IMR-90 (cell line): ENCODE data around the gene IL12A. TPM values are rescaled to one million over a fixed set of nuclear protein-coding genes. Genes with fewer than 3 reads are reported as not detected.

ENCODE experiments used
- ATAC-seq: fragments of 200-7000 bp; cut with Tn5 transposase; 2 replicates; pipeline ENCODE4 v1.9.1; 2020; ENCODE audit warnings: low read depth, mild to moderate bottlenecking, moderate library complexity
- BruUV-seq: library from RNA; stranded (reverse); fragments of 400-500 nt; replicated peaks from 2 replicates; lab custom pipeline; 2021; lab: Mats Ljungman, UMichigan
- CTCF ChIA-PET: fragments of 300-600 bp; formaldehyde crosslinking; extraction: SDS; loops from one replicate; lab custom pipeline; 2021; ENCODE audit warnings: antibody characterized with exemption; lab: Yijun Ruan, JAX
- POLR2A ChIA-PET: fragments of 300-600 bp; sonication (Branson Sonifier 250); formaldehyde crosslinking; loops from one replicate; lab custom pipeline; 2022; ENCODE audit warnings: antibody characterized with exemption; ENCODE audit not compliant: unreplicated experiment; lab: Charles Lee
- DNase-seq: peaks from one replicate; pipeline ENCODE4 v3.0.0; 2013
- H2AFZ ChIP-seq: replicated peaks from 2 replicates; pipeline ENCODE3; 2013; ENCODE audit warnings: low read length, mild to moderate bottlenecking; ENCODE audit not compliant: poor library complexity
- H2AK5ac ChIP-seq: 2 replicates; pipeline ENCODE4 v1.6.1; 2013; ENCODE audit warnings: low read depth, low read length, inconsistent platforms
- H2AK9ac ChIP-seq: replicated peaks from 2 replicates; pipeline ENCODE3; 2013; ENCODE audit warnings: mild to moderate bottlenecking, low read depth, low read length, moderate library complexity; ENCODE audit not compliant: poor library complexity
- H2BK120ac ChIP-seq: 2 replicates; pipeline ENCODE4 v1.6.1; 2013; ENCODE audit warnings: low read depth, low read length, inconsistent platforms
- H2BK15ac ChIP-seq: 3 replicates; pipeline ENCODE4 v1.6.1; 2013; ENCODE audit warnings: low read depth, low read length, inconsistent platforms
- H2BK20ac ChIP-seq: 2 replicates; pipeline ENCODE4 v1.6.1; 2013; ENCODE audit warnings: low read depth, mild to moderate bottlenecking, inconsistent platforms, low read length, moderate library complexity
- H2BK5ac ChIP-seq: 2 replicates; pipeline ENCODE4 v1.6.1; 2013; ENCODE audit warnings: mild to moderate bottlenecking, low read depth, low read length, inconsistent platforms; ENCODE audit not compliant: poor library complexity, severe bottlenecking
- H3K14ac ChIP-seq: replicated peaks from 2 replicates; pipeline ENCODE4 v1.6.1; 2013; ENCODE audit warnings: low read depth, low read length, inconsistent platforms
- H3K18ac ChIP-seq: 2 replicates; pipeline ENCODE4 v1.6.1; 2013; ENCODE audit warnings: low read depth, low read length, control low read depth
- H3K23ac ChIP-seq: 2 replicates; pipeline ENCODE4 v1.6.1; 2013; ENCODE audit warnings: low read depth, low read length, inconsistent platforms
- H3K27ac ChIP-seq: 2 replicates; pipeline ENCODE4 v1.5.1; 2013; ENCODE audit warnings: mild to moderate bottlenecking, control low read depth, low read length; ENCODE audit not compliant: insufficient read depth
- H3K27me3 ChIP-seq: 2 replicates; pipeline ENCODE4 v1.6.1; 2013; ENCODE audit warnings: low read length; ENCODE audit not compliant: control insufficient read depth, insufficient read depth
- H3K36me3 ChIP-seq: 2 replicates; pipeline ENCODE4 v1.6.1; 2013; ENCODE audit warnings: low read length, mixed read lengths; ENCODE audit not compliant: control insufficient read depth, insufficient read depth
- H3K4ac ChIP-seq: 2 replicates; pipeline ENCODE4 v1.6.1; 2013; ENCODE audit warnings: low read depth, low read length, inconsistent platforms
- H3K4me1 ChIP-seq: 2 replicates; pipeline ENCODE4 v1.6.1; 2013; ENCODE audit warnings: low read length, mixed read lengths; ENCODE audit not compliant: control insufficient read depth, insufficient read depth
- H3K4me2 ChIP-seq: 2 replicates; pipeline ENCODE4 v1.6.1; 2013; ENCODE audit warnings: low read depth, mild to moderate bottlenecking, control low read depth, low read length, moderate library complexity
- H3K4me3 ChIP-seq: 2 replicates; pipeline ENCODE4 v1.5.1; 2013; ENCODE audit warnings: low read depth, mild to moderate bottlenecking, control low read depth, low read length, moderate library complexity; ENCODE audit not compliant: insufficient read depth
- H3K56ac ChIP-seq: 2 replicates; pipeline ENCODE4 v1.6.1; 2013; ENCODE audit warnings: low read length, inconsistent platforms; ENCODE audit not compliant: insufficient read depth; ENCODE audit errors: extremely low read depth
- H3K79me1 ChIP-seq, 2 experiments: 2 replicates each; pipeline ENCODE4 v1.6.1; 2013; ENCODE audit warnings: low read length in 2 of 2, inconsistent platforms in 1 of 2, low read depth in 1 of 2
- H3K9ac ChIP-seq: 2 replicates; pipeline ENCODE4 v1.6.1; 2013; ENCODE audit warnings: low read depth, low read length, control low read depth
- H3K9me1 ChIP-seq: 2 replicates; pipeline ENCODE4 v1.6.1; 2013; ENCODE audit warnings: low read length, inconsistent platforms; ENCODE audit not compliant: insufficient read depth
- H3K9me3 ChIP-seq: 2 replicates; pipeline ENCODE4 v1.6.1; 2013; ENCODE audit warnings: low read length; ENCODE audit not compliant: control insufficient read depth, insufficient read depth
- H4K20me1 ChIP-seq: 2 replicates; pipeline ENCODE4 v1.6.1; 2013; ENCODE audit warnings: low read length, inconsistent platforms; ENCODE audit not compliant: insufficient read depth
- H4K5ac ChIP-seq: 2 replicates; pipeline ENCODE4 v1.6.1; 2013; ENCODE audit warnings: mild to moderate bottlenecking, low read depth, low read length, control low read depth
- H4K8ac ChIP-seq, 2 experiments: 2 replicates each; pipeline ENCODE4 v1.6.1; 2013; ENCODE audit warnings: low read depth in 2 of 2, low read length in 2 of 2, control low read depth in 1 of 2, inconsistent platforms in 1 of 2
- H4K91ac ChIP-seq: 2 replicates; pipeline ENCODE4 v1.6.1; 2013; ENCODE audit warnings: low read depth, low read length, inconsistent platforms; ENCODE audit not compliant: insufficient read depth
- CEBPB ChIP-seq: IDR thresholded peaks from 2 replicates; pipeline ENCODE4 v1.6.1; 2012; ENCODE audit warnings: low read depth, low read length, improper control_type of control experiment
- MAFK ChIP-seq: IDR thresholded peaks from 2 replicates; pipeline ENCODE4 v1.6.1; 2012; ENCODE audit warnings: low read depth, low read length, improper control_type of control experiment
- MAZ ChIP-seq: IDR thresholded peaks from 2 replicates; pipeline ENCODE4 v1.6.1; 2012; ENCODE audit warnings: low read depth, mild to moderate bottlenecking, low read length, improper control_type of control experiment, moderate library complexity, borderline replicate concordance
- MXI1 ChIP-seq: IDR thresholded peaks from 2 replicates; pipeline ENCODE4 v1.6.1; 2012; ENCODE audit warnings: low read depth, mild to moderate bottlenecking, low read length, moderate library complexity, borderline replicate concordance
- NFE2L2 ChIP-seq: fragments of 150-350 bp; IDR thresholded peaks from 2 replicates; pipeline ENCODE4 v1.6.1; 2016; ENCODE audit warnings: low read depth, mild to moderate bottlenecking, low read length
- RAD21 ChIP-seq: IDR thresholded peaks from 2 replicates; pipeline ENCODE4 v1.6.1; 2012; ENCODE audit warnings: low read length, improper control_type of control experiment
- RCOR1 ChIP-seq: IDR thresholded peaks from 2 replicates; pipeline ENCODE4 v1.6.1; 2012; ENCODE audit warnings: mild to moderate bottlenecking, low read length, improper control_type of control experiment; ENCODE audit not compliant: insufficient replicate concordance
- RFX5 ChIP-seq: IDR thresholded peaks from 2 replicates; pipeline ENCODE4 v1.8.0; 2012; ENCODE audit warnings: low read depth, mild to moderate bottlenecking, low read length, moderate library complexity
- WGBS, 2 experiments: methylation state at CpG; one replicate each; pipeline versions ENCODE4 v1.1.5 to v1.1.7; 2013; ENCODE audit warnings: missing lambda C conversion rate in 2 of 2; ENCODE audit not compliant: insufficient read length in 1 of 2; ENCODE audit errors: extremely low coverage in 2 of 2; 5-methylcytosine and 5-hydroxymethylcytosine counted together
- dilution Hi-C: fragments of 300-500 bp; cut with HindIII; formaldehyde crosslinking; loops from one replicate; pipeline ENCODE4 v1.14.3; 2018; ENCODE audit warnings: low sequenced_read_pairs; ENCODE audit not compliant: unreplicated experiment
- in situ Hi-C: fragments of 300-500 bp; cut with MboI; formaldehyde crosslinking; loops from 3 replicates; pipeline ENCODE4 v1.14.3; 2019; ENCODE audit warnings: low sequenced_read_pairs, inconsistent platforms, mixed read lengths
- intact Hi-C: fragments of 100-400 bp; cut with micrococcal nuclease; formaldehyde crosslinking; loops from 2 replicates; pipeline ENCODE4 v1.10.0; 2022
- polyA plus RNA-seq, 3 experiments: library from polyadenylated mRNA; depleted of rRNA; stranded (reverse); fragments of >200 nt; gene quantifications; 2 replicates each; pipeline ENCODE4 v1.2.3, GENCODE V29; 2012; ENCODE audit warnings: low replicate concordance in 1 of 3
- total RNA-seq: library from RNA; depleted of rRNA; stranded (reverse); fragments of >200 nt; gene quantifications from 2 replicates; pipeline ENCODE4 v1.2.3, GENCODE V29; 2012
- TF ChIP-seq, protein P1 (sequence below): conservative IDR thresholded peaks from 2 replicates; pipeline ENCODE4 v1.5.1; 2012; ENCODE audit warnings: mild to moderate bottlenecking, low read depth, low read length, improper control_type of control experiment
- TF ChIP-seq, protein P2 (sequence below): fragments of 150-350 bp; IDR thresholded peaks from 2 replicates; pipeline ENCODE4 v1.6.1; 2016; ENCODE audit warnings: low read depth, mild to moderate bottlenecking, low read length, moderate library complexity, borderline replicate concordance

The IL12A gene
- total and polyA plus RNA-seq, 2 of the 4 experiments (the other 2 are of a cell fraction): 0.90 to 2.9 TPM

DNA sequence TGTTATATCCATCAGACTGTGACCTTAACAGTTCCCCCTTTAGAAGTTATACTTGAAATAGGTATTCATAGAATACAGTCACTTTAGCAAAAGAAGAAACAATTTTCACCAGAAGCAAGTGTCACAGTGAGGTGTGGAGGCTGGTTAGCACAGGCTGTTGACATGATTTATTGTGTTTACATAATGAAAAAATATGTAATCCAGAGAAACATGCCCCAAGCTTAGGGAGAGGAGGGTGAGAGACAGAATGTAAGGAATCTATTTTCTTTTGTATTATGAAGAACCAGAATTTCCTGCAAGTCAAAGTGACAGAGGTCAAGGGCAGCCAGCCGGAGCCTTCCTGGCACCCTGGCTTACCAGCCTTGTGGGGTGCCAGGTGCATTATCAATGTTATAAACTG lies 4.0 kb downstream of the IL12A start:
- H2BK120ac ChIP-seq: no peak overlapping the region
- H3K36me3 ChIP-seq: 0 out of 2 replicates have a peak, but pooled peaks cover 2% of the 10 kb centered on the region
- H3K9me3 ChIP-seq: no peaks in the 10 kb centered on the region
- no peak overlapping the region for H3K9ac ChIP-seq
- WGBS, 2 experiments: no CpG with 5 or more reads among the region's 1 CpG
- TF ChIP-seq CEBPB (no peak), RCOR1 (no peak), MAFK (no peak), MXI1 (no peak), RFX5 (no peak), MAZ (no peak), RAD21 (no peak), NFE2L2 (no peak)
- TF ChIP-seq, protein P1, sequence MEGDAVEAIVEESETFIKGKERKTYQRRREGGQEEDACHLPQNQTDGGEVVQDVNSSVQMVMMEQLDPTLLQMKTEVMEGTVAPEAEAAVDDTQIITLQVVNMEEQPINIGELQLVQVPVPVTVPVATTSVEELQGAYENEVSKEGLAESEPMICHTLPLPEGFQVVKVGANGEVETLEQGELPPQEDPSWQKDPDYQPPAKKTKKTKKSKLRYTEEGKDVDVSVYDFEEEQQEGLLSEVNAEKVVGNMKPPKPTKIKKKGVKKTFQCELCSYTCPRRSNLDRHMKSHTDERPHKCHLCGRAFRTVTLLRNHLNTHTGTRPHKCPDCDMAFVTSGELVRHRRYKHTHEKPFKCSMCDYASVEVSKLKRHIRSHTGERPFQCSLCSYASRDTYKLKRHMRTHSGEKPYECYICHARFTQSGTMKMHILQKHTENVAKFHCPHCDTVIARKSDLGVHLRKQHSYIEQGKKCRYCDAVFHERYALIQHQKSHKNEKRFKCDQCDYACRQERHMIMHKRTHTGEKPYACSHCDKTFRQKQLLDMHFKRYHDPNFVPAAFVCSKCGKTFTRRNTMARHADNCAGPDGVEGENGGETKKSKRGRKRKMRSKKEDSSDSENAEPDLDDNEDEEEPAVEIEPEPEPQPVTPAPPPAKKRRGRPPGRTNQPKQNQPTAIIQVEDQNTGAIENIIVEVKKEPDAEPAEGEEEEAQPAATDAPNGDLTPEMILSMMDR: no peak
- TF ChIP-seq, protein P2, sequence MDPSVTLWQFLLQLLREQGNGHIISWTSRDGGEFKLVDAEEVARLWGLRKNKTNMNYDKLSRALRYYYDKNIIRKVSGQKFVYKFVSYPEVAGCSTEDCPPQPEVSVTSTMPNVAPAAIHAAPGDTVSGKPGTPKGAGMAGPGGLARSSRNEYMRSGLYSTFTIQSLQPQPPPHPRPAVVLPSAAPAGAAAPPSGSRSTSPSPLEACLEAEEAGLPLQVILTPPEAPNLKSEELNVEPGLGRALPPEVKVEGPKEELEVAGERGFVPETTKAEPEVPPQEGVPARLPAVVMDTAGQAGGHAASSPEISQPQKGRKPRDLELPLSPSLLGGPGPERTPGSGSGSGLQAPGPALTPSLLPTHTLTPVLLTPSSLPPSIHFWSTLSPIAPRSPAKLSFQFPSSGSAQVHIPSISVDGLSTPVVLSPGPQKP: no peak
- H3K4me1 ChIP-seq: peaks cover 15% of the 10 kb centered on the region
- no peak overlapping the region for H2AK9ac ChIP-seq
- no peak overlapping the region for H2AFZ ChIP-seq
- H4K5ac ChIP-seq: no peak overlapping the region
- no peak overlapping the region for H2BK5ac ChIP-seq
- H4K8ac ChIP-seq: no peak overlapping the region
- no peak overlapping the region for H3K18ac ChIP-seq
- H2BK15ac ChIP-seq: no peak overlapping the region
- DNase-seq: no peak
- H3K14ac ChIP-seq: no peak overlapping the region
- no peak overlapping the region for H3K56ac ChIP-seq
- ChIA-PET CTCF (interaction anchor here (1.4 to 1.6 kb wide), 2 partner anchors 14 to 64 kb away, joined by 3 read pairs; no protein-coding TSS in a partner anchor), POLR2A (no interaction called here)
- no TSS peak for BruUV-seq
- dilution Hi-C loops: no loop called here
- H3K4me3 ChIP-seq: no peak overlapping the region
- no peaks in the 10 kb centered on the region for H4K20me1 ChIP-seq
- intact Hi-C loops: no loop called here
- no peak overlapping the region for H2BK20ac ChIP-seq
- no peak overlapping the region for H4K91ac ChIP-seq
- no peak for ATAC-seq
- no peaks in the 10 kb centered on the region; a peak in 1 of 4 replicates for H3K79me1 ChIP-seq
- H3K4ac ChIP-seq: no peak overlapping the region
- no peak overlapping the region for H3K4me2 ChIP-seq
- H3K27ac ChIP-seq: no peak overlapping the region
- in situ Hi-C loops: no loop called here
- peaks cover 12% of the 10 kb centered on the region; the same call in 1 of the 2 replicates for H3K9me1 ChIP-seq
- H3K27me3 ChIP-seq: no peaks in the 10 kb centered on the region
- H3K23ac ChIP-seq: no peak overlapping the region
- no peak overlapping the region for H2AK5ac ChIP-seq
